HG02943 (cell line): Measurements from ENCODE around the gene ZNF155.
A peak's percentile ranks its signal among the peaks of the same experiment; 100 is the strongest.

Source experiments
- ATAC-seq: cut with Tn5 transposase; IDR thresholded peaks from one replicate; pipeline ENCODE4 v1.9.1; 2021; ENCODE audit warnings: mild to moderate bottlenecking, low read depth, moderate library complexity; ENCODE audit not compliant: unreplicated experiment

The ZNF155 gene

DNA sequence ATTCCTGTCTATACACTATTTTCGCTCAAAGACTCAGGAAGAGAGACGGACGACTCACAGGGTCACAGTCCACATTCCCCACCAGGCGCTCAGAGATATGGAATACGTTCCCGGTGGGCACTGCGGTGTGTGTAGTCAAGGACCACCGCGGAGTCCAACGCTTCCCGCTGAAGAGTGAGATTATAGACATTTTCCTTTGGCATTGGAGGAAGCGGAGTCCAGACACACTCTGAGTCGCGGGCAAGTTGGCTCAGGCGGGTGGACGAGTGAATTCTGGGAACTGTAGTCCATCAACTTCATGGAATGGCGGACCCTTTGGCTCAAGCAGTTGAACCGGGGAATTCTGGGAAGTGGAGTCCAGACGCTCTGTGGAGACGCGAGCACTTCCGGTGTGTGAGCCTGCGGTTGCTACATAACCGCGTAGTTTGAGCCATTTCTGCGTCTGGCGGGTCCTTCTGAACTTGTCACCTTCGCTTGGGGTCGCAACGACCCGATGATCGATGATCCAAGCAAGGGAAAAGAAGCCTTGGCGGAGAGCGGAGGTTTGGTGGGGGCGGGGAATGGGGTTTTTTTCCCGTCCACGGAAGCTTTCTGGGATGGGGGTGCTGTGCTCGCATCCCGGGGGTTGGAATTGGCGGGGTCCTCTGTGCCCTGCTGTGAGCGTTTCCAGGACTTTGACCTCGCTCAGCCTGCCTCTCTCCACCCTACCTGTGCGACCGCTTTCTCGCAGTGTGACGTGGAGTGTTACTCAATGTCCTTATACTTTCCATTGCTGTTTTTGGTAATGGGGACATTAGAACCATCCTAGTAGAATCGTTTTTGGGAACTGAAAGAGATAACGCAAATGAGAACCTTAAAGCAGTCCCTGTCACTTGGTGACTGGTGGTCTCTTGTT lies 18.8 kb downstream of the ZNF155 start, which contains the start of gene ZNF230:
Gene ZNF230 (plus strand): TSS at position 392 of the 895 bp plus-strand sequence. CDS start 4,122 bp downstream, outside the sequence.
- peak; percentile 93 for ATAC-seq

DNA sequence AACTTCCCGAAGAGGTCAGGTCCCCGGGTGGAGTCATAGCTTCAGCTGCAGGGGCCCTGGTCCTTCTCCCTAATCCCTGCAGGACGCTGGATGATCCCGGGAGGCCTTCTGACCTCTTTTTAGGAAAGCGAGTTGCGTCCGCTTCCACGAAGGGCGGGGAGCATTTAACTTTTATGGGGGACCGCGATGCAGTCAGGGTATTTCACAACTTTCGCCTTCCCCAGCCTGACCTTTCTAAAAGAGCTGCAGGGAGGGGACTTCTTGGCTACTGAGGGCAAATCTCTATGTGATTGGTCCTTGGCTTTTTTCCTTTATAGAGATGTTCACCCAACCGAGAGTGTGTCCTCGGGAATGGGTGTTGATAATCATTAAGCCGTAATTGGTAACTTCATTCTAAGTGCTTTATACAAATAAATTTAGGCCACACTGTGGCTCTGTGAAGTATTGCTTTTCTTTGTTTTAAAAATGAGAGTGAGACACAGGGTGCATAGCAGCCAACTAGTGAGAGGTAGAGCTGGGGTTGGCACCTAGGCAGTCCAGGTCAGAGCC lies 19.5 kb downstream of the ZNF155 start:
- no peak for ATAC-seq

DNA sequence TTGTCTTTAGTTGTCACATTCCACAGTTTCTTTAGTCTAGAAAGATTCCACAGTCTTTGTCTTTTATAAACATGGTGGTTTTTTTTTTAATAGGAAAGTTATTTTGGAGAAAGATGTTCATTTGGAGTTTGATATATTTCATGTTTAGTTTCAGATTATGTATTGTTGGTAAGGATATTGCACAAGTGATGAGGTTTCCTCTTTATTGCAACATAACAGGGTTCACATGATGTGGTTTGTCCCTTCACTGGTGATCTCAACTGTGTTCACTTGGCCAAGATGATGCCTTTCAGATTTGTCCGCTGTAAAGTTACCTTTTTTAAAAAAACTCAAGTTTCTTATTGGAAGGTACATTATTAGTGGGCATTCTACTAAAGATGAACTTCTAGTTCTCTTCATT lies 22.0 kb downstream of the ZNF155 start:
- no peak for ATAC-seq

DNA sequence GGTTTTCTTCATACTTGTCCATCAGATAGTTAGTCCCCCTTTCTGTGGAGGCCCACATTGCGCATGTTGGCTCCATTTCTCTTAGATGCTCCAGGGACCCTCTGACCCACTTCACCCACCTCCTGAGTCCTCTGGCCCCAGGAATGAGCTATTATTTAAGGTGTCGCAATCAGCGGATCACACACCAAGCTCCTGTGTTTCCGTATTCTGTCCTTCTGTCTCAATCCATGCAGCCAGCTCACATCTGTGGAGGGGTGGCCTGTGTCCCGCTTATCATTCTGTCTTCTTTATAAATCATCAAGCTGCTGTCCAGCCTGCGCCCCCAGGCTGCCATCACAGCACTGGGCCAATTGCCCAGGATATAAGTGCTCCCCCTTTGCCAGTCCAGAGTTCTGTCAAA lies 23.5 kb downstream of the ZNF155 start:
- no peak for ATAC-seq

DNA sequence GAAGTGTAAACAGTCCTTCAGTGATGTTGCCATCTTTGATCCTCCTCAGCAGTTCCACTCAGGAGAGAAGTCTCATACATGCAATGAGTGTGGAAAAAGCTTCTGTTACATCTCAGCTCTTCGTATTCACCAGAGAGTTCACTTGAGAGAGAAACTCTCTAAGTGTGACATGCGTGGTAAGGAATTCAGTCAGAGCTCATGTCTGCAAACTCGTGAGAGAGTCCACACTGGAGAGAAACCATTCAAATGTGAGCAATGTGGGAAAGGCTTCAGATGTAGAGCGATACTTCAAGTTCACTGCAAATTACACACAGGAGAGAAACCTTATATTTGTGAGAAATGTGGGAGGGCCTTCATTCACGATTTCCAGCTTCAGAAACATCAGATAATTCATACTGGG lies 26.5 kb downstream of the ZNF155 start:
- ATAC-seq, result no peak

DNA sequence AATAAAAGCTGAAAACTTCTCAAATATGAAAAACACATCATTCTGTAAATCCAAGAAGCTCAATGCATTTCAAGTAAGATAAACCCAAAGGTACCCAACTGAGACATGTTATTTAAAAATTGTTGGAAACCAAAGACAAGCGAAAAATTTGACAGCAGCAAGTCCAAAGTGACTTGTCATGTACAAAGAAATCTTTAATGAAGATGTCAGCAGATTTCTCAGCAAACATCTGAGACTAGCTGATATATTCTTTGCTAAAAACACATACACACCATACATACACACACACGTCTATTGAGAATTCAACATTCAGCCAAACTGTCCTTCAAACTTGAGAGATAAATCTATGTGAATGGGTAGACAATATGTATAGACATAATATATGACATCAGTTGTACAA lies 35.5 kb downstream of the ZNF155 start:
- no peak for ATAC-seq

DNA sequence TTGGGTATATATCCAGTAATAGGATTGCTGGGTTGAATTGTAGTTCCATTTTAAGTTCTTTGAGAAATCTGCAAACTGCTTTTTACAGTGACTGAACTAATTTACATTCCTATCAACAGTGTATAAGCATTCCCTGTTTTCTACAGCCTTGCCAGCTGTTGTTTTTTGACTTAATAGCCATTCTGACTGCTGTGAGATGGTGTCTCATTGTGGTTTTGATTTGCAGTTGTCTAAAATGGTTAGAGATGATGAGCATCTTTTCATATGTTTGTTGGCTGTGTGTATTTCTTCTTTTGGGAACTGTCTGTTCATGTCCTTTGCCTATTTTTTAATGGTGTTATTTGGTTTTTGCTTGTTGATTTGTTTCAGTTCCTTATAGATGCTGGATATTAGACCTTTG lies 37.2 kb downstream of the ZNF155 start:
- no peak for ATAC-seq

DNA sequence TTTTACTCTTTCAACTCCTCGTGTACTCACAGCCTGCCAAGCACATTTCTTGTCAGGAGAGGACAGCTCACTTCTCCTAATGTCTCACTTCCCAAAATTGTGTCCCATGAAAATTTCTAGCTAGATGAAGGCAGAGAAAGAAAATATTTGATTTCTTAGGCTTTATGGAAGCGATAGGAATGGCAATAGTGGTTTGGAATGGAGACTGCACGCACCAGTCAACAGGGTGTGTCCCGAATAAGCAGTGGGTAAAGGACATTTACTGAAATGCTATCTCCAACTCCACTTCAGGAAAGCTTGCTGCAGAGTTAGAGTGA lies 40.9 kb downstream of the ZNF155 start:
- no peak for ATAC-seq

DNA sequence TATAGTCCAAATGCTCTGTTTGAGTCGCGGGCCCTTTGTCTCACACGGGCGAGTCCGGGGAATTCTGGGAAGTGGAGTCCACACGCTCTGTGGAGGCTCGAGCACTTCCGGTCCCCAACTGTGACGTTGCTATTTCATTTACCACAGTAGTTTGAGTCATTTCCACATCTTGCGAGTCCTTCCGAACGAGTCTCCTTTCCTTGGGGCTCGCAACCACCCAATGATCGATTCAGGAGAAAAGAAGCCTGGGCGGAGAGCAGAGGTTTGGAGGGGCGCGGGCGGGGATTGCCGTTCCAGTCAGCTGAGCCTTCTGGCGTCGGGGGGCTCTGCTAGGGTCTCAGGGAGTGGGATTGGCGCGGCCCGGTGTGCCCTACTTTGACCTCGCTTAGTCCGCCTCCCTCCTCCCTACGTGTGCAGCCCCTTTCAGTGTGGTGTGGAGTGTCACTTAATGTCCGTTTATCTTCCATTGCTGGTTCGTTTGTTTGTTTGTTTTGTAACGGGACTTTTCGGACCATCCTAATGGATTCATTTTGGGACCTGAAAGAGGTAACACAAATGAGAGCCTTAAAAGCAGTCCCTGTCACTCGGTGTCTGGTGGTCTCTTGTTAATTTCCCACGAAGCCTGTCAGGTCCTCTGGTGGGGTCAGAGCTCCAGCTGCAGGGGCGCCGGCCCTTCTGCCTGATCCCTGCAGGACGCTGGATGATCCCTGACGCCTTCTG lies 41.4 kb downstream of the ZNF155 start, which contains the start of gene ZNF222:
Gene ZNF222 (plus strand): TSS at position 163 of the 720 bp plus-strand sequence. CDS start 58 bp downstream, at position 221.
- ATAC-seq, result peak; percentile 78

DNA sequence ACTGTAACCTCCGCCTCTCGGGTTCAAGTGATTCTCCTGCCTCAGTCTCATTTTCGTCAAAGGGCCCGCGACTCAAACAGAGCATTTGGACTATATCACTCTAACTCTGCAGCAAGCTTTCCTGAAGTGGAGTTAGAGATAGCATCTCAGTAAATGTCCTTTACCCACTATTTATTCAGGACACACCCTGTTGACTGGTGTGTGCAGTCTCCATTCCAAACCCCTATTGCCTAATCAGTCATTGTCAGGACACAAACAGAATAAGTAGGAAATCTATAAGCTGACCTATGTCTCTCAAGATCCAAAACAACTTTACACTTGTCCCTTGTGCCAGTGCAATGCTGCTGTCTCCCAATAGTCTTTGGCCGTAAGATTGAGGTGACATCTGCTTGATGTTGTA lies 42.6 kb downstream of the ZNF155 start:
- ATAC-seq, result no peak

DNA sequence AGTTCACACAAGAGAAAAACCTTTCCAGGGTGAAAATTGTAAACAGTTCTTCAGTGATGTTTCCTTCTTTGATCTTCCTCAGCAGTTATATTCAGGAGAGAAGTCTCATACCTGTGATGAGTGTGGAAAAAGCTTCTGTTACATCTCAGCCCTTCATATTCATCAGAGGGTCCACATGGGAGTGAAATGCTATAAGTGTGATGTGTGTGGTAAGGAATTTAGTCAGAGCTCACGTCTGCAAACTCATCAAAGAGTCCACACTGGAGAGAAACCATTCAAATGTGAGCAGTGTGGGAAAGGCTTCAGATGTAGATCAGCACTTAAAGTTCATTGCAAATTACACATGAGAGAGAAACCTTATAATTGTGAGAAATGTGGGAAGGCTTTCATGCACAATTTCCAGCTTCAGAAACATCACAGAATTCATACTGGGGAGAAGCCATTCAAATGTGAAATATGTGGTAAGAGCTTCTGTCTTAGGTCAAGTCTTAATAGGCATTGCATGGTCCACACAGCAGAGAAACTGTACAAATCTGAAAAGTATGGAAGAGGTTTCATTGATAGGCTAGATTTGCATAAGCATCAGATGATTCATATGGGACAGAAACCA lies 48.1 kb downstream of the ZNF155 start:
- ATAC-seq, result no peak

DNA sequence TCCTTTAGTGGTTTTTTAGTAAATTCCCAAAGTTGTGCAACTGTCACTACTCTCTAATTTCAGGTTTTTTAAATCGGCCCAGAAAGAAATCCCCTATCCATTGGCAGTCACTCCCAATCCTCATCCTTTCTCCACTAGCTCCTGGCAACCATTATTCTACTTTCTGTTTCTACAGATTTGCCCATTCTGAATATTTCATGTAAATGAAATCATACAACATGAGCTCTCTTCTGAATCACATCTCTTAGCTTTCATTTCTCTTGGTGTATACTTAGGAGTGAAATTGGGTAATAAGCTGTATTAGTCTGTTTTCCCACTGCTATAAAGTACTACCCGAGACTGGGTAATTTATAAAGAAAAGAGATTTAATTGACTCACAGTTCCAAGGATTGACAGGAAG lies 58.2 kb downstream of the ZNF155 start:
- ATAC-seq, result no peak
